ENCODE results near the gene SMCP.

Gene SMCP

GRCh38 chr1:152932170-152932811 is 54.2 kb downstream of the SMCP start:
- no peak for TF ChIP-seq CTCF (IDR thresholded peaks at IDR 0.05; ENCODE audit: low read depth, low read length)
- DNase-seq (ENCODE audit: low read depth in 2 of 2): no peak
- H3K4me3 ChIP-seq (replicated peaks in 1 of 2; ENCODE audit: low read depth in 2 of 2, low read length in 2 of 2): no peak overlapping the region

- no peak for DNase-seq (ENCODE audit: low read depth in 2 of 2)
- TF ChIP-seq CTCF (IDR thresholded peaks at IDR 0.05; ENCODE audit: low read depth, low read length): no peak
- no peak overlapping the region for H3K4me3 ChIP-seq (replicated peaks in 1 of 2; ENCODE audit: low read depth in 2 of 2, low read length in 2 of 2)
These were observed 55.1 kb downstream of the SMCP start for GRCh38 chr1:152933196-152933595.
